ENCODE results near the gene CNTN1.

- TF ChIP-seq POLR2AphosphoS5 (IDR thresholded peaks at IDR 0.05) (peak; percentile 53), CTCF (IDR thresholded peaks at IDR 0.05) (no peak), POLR2A (IDR thresholded peaks at IDR 0.05) (no peak), EP300 (IDR thresholded peaks at IDR 0.05) (no peak)
These were observed 307.0 kb downstream of the CNTN1 start for GRCh38 chr12:40999210-40999609.
